HG03066 (cell line): ENCODE data around the gene TMEM163.
"Not testable (repeated sequence)": the region's sequence is repeated elsewhere in the genome, so short reads cannot be mapped to it uniquely, and the experiment has no call there.

ENCODE experiments used
- ATAC-seq: cut with Tn5 transposase; IDR thresholded peaks from one replicate; pipeline ENCODE4 v1.9.1; 2021; ENCODE audit warnings: low read depth; ENCODE audit not compliant: unreplicated experiment

TMEM163 gene

GRCh38 chr2:134623796-134624195 lies 95.0 kb downstream of the TMEM163 start:
- peak; percentile 88 for ATAC-seq

- no peak for ATAC-seq
These were observed 95.8 kb downstream of the TMEM163 start for GRCh38 chr2:134623046-134623445.

GRCh38 chr2:134621939-134622705 lies 96.7 kb downstream of the TMEM163 start:
- ATAC-seq, result no peak

DNA sequence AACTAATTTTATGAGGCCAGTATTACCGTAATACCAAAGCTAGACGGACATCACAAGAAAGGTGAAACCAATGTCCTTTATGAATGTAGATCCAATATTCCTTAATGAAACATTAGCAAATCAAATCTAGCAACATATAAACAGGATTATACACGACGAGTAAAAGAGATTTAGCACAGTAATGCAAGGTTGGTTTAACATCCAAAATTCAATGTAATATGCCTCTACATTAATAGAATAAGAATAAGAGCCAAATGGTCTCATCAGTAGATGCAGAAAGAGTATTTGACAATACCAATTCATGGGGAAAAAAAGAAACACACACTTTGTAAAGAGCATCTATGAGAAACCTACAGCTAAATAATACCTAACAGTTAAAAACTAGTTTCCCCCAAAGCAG lies 99.5 kb downstream of the TMEM163 start:
- ATAC-seq, result no peak

GRCh38 chr2:134615480-134615879 lies 103.3 kb downstream of the TMEM163 start:
- not testable (repeated sequence) for ATAC-seq

- ATAC-seq, result no peak
These were observed 107.5 kb downstream of the TMEM163 start for GRCh38 chr2:134611316-134611715.

DNA sequence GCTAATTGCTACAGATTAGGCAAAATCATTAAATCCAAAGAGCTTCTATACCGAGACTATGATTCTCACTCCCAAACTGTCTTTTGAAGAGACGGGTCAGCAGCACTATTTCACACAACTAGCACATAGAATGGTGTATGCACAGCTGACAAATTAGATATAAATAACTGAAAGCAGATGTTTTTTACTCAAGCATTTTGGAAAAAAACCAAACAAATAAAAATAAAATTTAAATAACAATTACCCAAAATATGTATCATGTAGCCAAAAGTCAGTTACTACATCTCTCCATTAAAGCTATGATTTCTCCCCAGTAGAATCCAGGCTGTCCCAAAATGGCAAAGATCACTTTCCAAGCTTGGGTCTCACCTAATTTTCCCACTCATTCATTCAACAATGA lies 107.9 kb downstream of the TMEM163 start:
- ATAC-seq, result no peak

DNA sequence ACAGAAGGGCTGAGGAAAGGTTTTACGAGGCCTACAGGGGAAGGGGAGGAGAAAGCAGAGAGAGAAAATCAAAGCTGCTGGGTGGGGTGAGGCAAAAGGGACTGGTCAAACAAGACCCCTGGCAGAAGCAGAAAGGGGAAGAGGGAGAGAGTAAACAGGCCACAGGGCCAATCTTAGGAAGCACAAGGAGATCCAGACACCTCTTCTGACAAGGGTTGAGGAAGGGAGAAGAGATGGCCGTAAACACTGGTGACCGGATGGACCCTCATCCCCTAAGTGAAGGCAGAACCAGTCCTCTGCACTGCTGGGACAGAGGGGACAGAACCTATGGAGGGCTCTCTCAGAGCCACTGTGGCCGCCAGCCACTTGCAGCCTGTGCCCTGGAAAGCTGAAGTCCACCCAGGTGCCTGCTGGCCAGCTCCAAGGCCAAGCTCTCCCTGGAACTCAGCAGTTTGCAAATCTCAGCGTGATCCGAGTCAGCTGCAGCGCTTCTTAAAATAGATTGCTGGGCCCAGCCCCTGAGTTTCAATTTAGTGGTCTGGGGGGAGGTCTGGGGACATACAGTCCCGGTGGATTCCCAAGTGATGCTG lies 108.8 kb downstream of the TMEM163 start:
- no peak for ATAC-seq

- ATAC-seq, result no peak
These were observed 114.8 kb downstream of the TMEM163 start for GRCh38 chr2:134603966-134604365.

DNA sequence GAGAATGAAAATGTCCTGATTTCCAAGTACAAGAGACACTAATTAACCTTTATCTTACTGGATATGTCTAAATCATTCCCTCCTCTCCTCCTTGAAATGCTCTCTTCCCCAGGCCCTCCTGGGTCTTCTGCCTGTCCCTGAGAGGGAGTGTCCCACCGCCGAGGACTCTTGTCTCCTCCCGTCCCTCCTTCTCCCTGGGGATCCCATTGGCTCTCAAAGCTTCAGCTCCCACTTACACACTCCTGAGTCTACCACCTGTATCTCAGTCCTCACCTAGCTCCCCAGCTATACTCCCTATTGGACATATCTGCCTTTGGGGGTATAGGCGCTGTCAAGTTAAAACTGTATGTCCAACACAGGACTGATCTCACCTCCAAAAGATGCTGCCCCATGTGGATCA lies 116.1 kb downstream of the TMEM163 start:
- no peak for ATAC-seq

GRCh38 chr2:134601264-134601663 lies 117.5 kb downstream of the TMEM163 start:
- no peak for ATAC-seq

DNA sequence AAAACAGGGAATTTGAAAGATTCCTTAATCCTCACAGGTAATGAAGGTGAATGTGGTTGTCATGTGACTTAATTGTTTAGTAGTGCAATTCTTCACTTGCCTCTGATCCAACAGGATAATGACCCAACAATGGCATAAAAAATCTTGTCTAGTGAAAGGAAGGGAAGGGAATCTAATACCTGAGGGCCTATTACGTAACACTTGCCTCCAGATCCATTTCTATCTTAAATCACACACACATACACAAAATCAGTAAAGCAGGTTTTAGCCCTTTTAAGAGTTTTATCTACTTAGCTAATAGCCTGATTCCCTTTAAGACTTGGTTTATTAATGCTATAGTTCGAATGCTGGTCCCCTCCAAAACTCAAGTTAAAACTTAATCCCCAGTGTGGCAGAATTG lies 118.6 kb downstream of the TMEM163 start:
- ATAC-seq, result no peak

GRCh38 chr2:134599236-134599635 lies 119.6 kb downstream of the TMEM163 start:
- no peak for ATAC-seq

- no peak for ATAC-seq
These were observed 124.4 kb downstream of the TMEM163 start for GRCh38 chr2:134594399-134594798.

DNA sequence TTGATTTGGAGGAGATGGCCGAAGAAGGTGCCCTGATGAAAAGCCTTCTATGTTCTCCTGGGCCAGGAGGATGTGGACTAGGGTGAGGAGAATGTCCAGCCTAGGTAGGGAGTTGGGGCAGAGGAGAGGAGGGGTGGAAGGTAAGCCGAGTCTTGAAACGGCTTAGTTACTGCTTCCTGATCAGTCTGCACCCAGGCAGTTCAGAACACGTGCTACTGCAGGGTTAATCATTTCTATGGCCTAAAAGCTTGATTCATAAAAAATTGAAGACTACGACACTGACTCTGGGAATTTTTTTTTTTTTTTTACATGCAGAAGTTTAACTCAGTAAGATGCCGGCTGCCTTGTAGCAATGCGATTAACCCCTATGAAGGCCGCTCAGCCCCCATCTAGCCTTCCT lies 125.3 kb downstream of the TMEM163 start:
- no peak for ATAC-seq

DNA sequence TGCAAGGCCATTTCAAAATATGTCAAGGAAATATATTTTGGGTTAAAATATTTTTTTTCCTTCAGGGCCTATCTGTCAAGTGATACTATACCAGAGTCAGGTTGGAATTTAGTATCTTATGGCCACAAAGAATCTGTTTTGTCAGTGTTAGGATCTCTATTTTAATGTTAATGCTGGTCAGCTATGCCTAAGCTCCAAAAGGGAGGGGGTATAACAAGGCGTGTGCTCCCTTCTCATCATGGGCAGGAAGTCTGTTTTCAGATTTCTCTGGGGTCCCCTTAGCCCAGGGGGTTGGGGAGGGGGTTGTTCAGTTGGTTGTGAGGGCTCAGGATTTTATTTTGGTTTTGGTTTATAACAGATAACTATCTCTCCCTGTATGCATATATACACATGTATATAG lies 126.4 kb downstream of the TMEM163 start:
- no peak for ATAC-seq

DNA sequence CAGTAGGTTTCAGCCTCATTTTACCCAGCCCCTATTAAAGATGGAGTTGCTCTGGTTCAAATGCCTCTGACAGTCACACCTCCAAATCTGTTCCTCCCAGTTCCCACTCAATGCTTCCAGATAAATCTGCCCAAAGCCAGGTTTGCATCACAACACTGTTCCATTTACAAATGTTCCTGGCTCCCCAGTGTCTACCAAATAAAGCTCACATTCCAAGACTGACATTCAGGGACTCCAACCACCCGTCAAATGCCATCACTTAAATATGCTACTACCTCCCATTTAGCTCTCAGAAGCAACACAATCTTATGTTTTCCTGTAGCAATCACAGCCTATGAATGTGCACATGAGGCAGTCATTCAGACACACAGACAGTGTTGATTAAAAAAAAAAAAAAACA lies 127.3 kb downstream of the TMEM163 start:
- no peak for ATAC-seq

DNA sequence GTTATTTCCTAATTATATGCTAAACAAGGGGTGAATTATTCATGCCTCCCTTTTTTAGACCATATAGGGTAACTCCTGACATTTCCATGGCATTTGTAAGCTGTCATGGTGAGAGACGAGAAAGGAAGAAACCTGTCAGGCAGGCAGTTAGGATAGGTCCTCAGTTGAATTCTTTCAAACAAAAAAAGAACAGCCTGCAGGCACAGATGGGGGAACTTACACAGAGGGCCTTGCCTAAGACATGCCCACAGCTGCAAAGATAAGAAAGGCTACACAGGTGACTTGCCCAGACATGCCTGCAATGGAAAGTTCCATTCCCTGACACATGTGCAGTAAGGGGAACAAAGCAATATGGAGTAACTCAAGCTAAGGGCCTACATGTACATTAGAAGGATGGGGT lies 128.1 kb downstream of the TMEM163 start:
- ATAC-seq, result no peak

GRCh38 chr2:134589171-134590083 lies 129.4 kb downstream of the TMEM163 start:
- not testable (repeated sequence) for ATAC-seq

GRCh38 chr2:134588556-134588955 lies 130.2 kb downstream of the TMEM163 start:
- no peak for ATAC-seq

DNA sequence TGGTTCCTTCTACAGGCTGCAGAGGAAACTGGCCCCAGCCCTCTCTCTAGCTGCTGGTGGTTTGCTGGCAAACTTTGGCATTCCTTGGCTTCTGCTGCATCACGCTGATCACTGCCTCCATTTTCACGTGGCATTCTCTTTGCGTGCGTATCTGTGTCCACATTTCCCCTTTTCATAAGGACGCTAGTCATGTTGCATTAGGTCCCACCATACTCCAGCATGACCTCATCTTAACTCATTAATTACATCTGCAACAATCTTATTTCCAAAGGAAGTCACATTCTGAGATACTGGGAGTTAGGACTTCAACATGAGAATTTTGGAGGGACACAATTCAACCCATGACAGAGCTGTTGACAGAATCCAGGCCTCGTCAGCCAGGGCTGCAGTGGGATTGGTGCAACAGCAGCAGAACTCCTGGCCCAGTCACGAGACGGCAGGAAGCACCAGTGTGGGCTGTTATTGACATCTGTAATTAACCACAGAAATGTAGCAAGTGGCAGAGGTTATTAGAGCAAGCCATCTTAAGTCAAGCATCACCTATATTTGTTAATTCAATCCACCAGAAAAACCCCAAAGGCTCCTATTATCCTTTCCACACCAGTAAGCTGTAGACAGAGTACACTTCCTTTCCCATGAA lies 132.4 kb downstream of the TMEM163 start:
- ATAC-seq, result no peak
